K562 (cell line): ENCODE data around the gene HOXC10.
A peak's percentile ranks its signal among the peaks of the same experiment; 100 is the strongest.

Experiments
- ATF7 ChIP-seq: fragments of 450-650 bp; IDR thresholded peaks from 2 replicates; pipeline ENCODE4 v1.7.1; 2014; ENCODE audit warnings: mild to moderate bottlenecking, moderate library complexity
- CEBPB ChIP-seq: fragments of 450-650 bp; IDR thresholded peaks from 2 replicates; pipeline ENCODE4 v1.6.1; 2016; ENCODE audit warnings: missing genetic modification characterization, missing compliant biosample characterization
- CTCF ChIP-seq, 3 experiments: IDR thresholded peaks in 2 of 3; conservative IDR thresholded peaks in 1 of 3; 2 replicates each; pipeline ENCODE4 v1.5.1; 2011 to 2012; ENCODE audit warnings: low read length in 3 of 3, mild to moderate bottlenecking in 3 of 3, control low read depth in 2 of 3, improper control_type of control experiment in 1 of 3, inconsistent platforms in 1 of 3, low read depth in 1 of 3, mixed read lengths in 1 of 3, moderate library complexity in 1 of 3; ENCODE audit not compliant: insufficient read depth in 2 of 3
- GATAD2A ChIP-seq: fragments of 450-650 bp; IDR thresholded peaks from 2 replicates; pipeline ENCODE4 v1.6.1; 2017
- HOXB6 ChIP-seq: fragments of 250-450 bp; sonication (Bioruptor Pico); IDR thresholded peaks from 2 replicates; pipeline ENCODE4 v1.5.1; 2022; ENCODE audit warnings: mild to moderate bottlenecking, borderline replicate concordance
- MXI1 ChIP-seq: IDR thresholded peaks from 2 replicates; pipeline ENCODE4 v1.6.1; 2011; ENCODE audit warnings: low read depth, mild to moderate bottlenecking, improper control_type of control experiment, low read length
- SMC3 ChIP-seq: conservative IDR thresholded peaks from 2 replicates; pipeline ENCODE4 v1.6.1; 2011; ENCODE audit warnings: low read depth, low read length, improper control_type of control experiment; ENCODE audit not compliant: insufficient read depth
- TRIM28 ChIP-seq: fragments of 450-650 bp; IDR thresholded peaks from 2 replicates; pipeline ENCODE4 v1.6.1; 2017
- VEZF1 ChIP-seq: fragments of 200-800 bp; sonication (Bioruptor generic); IDR thresholded peaks from 2 replicates; pipeline ENCODE4 v1.6.1; 2017; ENCODE audit warnings: missing genetic modification characterization, missing compliant biosample characterization
- ZNF165 ChIP-seq: fragments of 250-450 bp; sonication (Bioruptor Pico); IDR thresholded peaks from 2 replicates; pipeline ENCODE4 v1.4.0; 2020; ENCODE audit warnings: borderline replicate concordance
- ZNF232 ChIP-seq: sonication (generic); formaldehyde crosslinking; IDR thresholded peaks from 2 replicates; pipeline ENCODE4 v1.8.0; 2022; ENCODE audit warnings: mild to moderate bottlenecking, missing genetic modification reagents
- ZNF274 ChIP-seq: IDR thresholded peaks from 2 replicates; pipeline ENCODE4 v1.6.1; 2011; ENCODE audit warnings: low read depth, mild to moderate bottlenecking, low read length, moderate library complexity, borderline replicate concordance
- ZNF583 ChIP-seq: fragments of 250-450 bp; sonication (Bioruptor Pico); IDR thresholded peaks from 2 replicates; pipeline ENCODE4 v1.4.0; 2020

GRCh38 chr12:53994264-53995001 is 9.5 kb downstream of the HOXC10 start:
- TF ChIP-seq SMC3 (no peak), ZNF583 (no peak), ZNF274 (no peak), GATAD2A (no peak), CEBPB (no peak), VEZF1 (CRISPR knock-in tag) (peak; percentile 87), ZNF165 (CRISPR knock-in tag) (no peak), ATF7 (no peak), CTCF (IDR thresholded peaks at IDR 0.05 in 2 of 3, conservative IDR thresholded peaks at IDR 0.05 in 1 of 3; ENCODE audit: insufficient read depth in 2 of 3, low read depth in 1 of 3, low read length in 3 of 3) (no peak), MXI1 (no peak), TRIM28 (no peak), ZNF232 (CRISPR knock-in tag) (no peak), HOXB6 (no peak)
